NCI-H226 (cell line): ENCODE measurements around the gene C1orf52.

Experiments
- DNase-seq: peaks from one replicate; pipeline ENCODE4 v3.0.0-alpha.2; 2015

C1orf52 gene

DNA sequence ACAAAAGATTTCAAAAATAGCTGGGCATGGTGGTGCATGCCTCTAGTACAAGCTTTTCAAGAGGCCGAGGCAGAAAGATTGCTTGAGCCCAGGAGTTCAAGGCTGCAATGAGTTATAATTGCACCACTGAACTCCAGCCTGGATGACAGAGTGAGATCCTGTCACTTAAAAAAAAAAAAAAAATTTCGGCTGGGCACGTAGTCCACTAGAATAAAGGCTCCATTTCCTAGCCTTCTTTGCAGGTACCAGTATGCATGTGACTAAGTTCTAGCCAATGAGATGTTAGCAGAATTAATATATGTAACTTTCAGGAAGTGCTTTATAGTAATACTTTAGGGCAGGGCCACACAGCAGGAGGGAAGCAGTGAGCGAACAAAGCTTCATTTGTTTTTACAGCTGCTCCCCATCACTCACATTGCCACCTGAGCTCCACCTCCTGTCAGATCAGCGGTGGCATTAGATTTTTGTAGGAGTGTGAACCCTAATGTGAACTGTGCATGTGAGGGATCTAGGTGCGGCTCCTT, 29.8 kb downstream of the C1orf52 start:
- no peak for DNase-seq

DNA sequence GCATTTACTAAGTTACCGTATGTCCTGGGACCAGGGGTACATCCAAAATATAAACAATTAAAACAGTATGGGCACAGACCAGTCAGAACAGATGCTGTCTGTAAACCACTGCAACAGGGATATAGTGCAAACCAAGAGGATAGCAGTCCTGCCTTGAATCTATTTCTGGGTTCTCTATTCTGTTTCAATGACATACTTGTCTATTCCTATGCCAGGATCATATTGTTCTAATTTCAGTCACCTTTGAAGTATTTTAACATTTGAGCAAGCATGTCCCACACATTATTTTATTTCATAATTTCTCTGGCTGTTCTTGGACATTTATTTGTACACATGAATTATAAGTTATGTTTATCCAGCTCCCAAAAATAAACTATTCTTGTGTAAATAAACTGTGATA, 30.5 kb downstream of the C1orf52 start:
- DNase-seq: no peak

DNA sequence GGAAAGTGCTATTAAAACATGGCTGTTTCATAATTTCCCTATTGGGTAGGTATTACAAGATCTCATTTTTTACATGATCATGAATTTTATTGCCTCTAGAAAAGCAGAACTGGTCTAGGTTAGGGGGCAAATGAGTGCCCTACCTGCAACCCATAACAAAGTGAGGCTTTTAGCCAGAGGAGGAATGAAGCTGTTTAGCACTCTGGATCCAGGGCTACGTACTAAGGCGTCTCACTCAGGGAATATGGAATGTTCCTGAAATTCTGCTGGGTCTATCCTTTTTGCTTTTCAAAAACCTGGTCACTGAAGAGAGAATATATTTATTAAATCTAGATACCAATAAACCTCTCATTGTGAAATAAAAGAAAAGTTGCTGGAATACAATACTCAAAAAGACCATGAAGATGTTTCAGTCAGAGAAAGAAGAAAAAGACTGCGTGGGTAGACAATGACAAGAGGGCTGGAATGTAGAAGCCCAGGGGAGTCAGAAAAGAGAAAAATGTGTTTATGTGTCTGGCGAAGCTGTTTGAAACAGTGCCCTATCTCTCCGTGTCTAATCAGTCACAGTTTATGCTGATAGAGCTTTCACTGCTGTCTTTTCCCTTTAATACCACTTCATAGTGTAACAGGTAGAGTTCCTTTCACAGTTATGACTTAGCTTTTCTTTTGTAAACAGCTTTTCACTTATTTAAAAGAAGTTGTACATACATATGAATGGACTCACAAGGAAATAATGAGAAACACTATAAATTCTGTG, 33.7 kb downstream of the C1orf52 start:
- no peak for DNase-seq

DNA sequence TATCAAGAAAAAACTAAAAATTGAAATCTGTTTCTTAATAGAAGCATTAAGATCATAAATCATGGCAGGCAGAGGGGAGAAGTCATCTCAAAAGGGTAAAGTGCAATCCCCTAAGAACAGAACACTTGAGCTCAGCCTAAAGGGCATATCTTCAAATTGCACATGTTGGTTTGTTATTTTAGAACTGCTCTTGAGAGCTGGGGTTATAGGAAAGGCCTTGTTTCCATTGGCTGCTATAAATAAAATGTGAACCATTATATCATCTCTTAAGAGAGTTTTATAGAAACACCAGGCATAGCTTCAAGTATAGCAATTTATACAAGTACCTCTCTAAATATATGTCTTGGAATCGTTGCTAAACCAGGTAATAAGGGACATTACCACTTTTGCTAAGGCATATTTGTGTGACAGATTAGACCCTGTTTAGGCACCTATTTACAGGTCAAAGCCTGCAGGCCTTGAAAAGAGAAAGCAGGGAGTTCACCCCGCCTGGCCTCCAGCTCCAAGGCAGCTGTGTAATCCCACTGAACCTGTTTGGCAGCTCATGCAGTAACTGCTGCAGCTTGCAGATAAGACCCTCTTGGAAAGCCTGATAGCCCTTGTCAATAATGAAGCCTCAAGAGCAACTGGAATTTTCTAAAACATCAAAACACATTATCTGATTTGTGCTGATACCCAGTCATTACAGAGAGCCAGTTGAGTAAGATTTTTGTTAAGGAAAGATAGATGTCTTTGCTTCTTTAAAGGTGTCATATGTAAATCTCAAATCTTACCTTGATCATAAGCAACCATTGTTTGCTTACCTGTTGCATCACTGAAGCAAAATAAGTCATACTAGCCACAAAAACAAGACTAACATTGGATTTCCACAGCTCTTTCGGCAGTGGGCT, 34.5 kb downstream of the C1orf52 start:
- no peak for DNase-seq

DNA sequence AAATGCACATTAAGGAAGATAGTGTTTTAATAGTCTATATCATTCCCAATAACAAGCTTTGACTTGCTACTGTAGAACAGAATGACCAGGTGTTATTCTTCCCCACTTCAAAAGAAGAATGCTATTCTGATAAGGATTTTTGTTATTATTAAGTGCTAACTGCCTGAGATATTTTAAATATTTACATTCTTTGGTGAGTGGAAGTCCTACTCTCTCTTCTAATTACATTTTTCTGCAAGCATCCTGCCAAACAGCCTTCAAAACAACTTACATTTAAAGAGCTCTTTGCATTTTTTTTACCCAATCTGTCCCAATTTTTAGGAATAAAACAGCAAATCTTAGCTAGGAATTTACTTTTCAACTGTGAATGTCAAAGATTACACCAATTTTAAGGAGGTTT, 35.2 kb downstream of the C1orf52 start:
- no peak for DNase-seq

DNA sequence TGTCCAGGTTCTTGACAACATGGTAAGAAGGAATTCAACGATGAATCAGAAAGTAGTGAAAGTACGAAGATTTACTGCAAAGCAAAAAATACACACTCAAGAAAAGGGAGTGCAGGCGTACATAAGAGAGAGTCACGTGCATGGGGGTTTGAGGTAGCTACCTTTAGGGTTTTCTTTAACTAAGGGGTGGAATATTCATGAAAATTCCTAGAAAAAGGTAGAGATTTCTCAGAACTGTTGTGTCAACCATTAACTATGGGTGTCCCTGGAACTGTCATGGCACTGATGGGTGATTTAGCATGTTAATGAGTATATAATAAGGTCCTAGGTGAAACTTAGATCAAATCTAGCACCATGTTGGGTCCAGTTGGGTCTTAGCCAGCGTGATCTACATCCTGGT, 36.1 kb downstream of the C1orf52 start:
- DNase-seq: no peak

DNA sequence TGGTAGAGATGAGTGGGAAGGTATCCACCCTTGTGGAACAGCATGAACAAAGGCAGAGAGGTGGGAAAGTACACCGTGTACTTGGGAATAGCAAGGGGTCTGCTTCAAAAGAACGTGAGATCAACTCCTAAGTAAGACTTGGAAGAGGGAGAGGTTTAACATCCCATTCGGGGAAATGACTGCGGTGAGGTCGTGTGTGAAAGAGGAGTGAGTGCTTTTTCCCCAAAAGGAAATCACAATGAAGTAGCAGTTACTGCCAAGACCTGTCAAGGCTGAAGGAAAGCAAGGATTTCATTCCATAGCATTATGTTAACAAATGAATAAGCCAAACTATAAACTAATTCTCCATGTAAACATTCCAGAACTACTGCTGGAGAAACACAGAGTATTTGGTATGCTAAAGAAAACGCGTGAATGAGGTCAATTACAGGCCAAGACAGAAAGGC, 38.7 kb downstream of the C1orf52 start:
- DNase-seq: no peak

DNA sequence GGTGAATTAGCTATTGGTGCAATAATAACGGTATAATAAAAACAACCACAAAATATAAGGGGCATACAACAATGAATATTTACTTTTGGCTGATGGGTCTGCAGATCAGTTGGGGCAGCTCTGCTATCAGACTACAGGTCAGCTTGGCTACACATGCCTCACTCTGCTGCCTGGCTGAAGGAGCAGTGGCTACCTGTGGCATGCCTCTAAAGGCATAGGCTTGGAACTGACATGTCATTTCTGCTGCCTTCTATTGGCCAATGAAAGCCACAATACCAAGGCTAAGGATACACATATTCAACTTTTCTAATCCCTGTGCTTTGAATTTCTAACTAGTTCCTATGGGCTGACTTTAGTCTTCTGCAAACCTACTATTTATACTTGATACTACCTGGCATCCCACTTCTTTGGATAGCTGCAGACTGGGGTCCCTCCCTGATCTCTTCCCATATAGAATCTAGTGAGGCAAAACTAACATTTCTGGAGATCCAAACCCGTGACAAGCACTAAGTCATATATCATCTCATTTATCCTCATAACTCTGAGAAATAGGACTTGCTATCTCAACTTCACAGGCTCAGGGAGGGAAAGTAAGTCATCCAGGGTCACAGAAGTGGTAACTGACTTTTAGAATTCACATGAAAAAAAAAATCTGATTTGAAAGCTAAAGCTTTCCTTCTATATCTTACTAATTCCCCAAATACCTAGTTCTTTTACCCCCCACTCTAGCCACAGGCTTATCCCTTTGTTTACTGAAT, 39.4 kb downstream of the C1orf52 start:
- DNase-seq: no peak

DNA sequence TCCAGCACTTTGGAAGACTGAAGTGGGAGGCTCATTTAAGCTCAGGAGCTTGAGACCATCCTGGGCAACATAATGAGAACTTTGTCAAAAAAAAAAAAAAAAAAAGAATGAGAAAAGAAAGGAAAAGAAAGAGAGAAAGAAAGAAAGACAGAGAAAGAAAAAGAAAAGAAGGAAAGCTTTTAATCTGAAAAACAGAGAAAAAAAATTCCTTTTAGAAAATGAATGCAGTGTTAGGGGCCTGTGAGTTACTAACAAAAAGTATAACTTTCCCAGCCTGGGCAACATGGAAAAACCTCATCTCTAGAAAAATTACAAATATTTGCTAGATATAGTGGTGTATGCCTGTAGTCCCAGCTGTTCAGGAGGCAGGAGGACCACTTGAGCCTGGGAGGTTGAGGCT, 42.8 kb downstream of the C1orf52 start:
- no peak for DNase-seq

DNA sequence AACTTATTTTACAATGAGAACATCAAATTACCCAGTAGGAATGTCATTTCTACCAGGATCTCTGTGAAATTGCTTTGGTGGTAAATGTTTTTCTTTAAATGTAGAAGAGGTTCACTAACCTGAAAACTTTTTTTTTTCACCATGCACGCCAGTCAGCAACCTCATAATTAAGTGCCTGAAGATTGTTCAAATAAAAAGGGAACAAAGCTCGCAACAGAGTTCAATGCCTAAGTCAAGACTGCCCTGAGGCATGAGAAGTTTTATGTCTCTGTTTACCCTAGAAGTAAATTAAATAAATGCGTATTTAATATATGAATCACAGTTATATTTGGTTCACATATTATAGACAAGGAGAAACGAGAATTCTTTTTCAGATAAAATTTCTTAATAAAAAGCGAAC, 44.8 kb downstream of the C1orf52 start:
- no peak for DNase-seq

DNA sequence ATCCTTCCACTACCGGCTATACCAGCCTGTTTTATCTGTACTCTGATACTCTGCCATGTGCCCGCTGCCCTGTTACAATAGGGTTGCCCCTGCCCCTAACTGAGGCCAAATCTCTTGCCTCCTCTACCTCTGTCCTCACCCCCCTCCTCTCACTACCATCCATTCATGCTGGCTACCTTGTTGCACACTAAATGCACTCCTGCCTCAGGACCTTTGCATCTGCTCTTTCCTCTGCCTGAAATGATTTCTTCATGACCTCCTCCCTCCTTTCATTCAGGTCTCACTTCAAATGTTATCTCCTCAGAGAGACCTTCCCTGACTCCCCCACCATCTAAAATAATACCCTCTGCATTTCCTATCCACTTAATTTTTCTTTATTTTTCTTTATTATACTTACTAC, 51.0 kb downstream of the C1orf52 start:
- no peak for DNase-seq

DNA sequence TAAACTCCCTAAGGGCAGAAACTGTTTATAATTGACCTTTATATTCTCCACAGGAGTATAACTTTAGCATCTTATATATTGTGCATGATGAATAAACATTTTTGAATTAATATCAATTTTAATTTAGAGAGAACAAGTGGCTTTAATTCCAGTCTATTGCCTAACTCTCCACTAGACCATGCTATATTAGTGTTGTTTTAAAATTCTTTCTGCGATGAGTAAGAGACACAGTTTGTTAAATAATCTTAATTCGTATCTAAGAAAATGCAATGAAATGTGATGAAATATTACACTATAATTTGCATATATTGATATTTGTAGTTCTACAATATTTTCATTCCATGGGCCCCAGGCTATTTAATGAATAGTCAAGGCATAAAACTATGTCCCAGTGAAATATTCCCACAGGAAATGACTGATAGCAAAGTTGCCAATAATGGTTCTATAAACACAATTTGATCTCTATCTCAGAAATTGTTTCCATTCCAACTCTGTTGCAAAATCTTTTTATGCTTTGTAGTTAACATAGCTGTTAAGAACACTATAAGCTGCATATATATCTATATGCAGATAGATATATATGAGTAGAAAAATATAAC, 55.8 kb downstream of the C1orf52 start:
- no peak for DNase-seq

DNA sequence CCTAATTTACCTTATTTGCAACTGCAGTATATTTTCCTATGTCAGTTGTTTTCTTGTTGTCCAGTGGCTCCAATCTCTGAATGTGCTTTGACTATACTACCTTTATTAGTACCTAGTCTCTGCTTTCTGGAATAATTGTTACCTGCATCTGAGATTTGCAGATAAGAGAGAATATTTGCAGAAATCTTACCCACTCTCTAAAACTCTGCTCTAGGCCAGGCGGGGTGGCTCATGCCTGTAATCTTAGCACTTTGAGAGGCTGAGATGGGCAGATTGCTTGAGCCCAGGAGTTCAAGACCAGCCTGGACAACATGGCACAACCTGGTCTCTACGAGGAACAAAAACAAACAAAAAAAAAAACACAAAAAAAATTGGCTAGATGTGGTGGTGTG, 56.6 kb downstream of the C1orf52 start:
- DNase-seq: no peak

DNA sequence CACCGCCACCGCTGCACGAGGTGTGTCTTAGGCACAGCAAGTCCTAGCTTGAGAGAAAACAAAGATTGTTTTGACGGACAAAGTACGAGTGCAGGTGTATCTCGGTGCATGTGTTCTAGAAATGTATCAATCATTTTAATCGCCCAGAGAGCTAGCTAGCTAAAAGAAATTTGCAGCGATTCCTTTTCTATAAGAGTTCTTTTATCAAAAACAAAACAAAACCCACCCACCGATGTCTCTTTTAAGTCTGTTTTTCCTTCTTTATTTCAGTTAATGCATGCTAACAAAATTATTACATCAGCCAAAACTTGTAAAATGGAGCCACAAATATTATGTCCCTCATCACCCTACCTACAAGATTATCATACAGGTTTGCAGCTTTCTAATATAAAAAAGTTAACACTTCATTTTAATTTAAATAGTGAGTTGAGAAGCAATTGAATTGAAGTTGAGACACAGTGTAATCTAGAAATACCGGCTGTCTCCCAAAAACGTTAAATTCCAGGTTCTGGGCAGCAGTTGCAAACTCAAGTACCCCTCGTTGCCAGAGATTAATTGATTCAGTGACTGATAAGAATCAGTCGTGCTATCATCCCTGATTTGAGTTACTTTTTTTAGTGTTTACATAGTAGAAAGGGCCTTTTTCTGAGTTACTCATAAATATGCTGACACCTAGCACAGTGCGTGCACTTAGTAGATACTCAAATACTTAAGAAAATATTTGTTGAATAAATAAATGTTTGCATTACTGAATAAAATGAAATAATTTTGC, 57.2 kb downstream of the C1orf52 start:
- DNase-seq: no peak

DNA sequence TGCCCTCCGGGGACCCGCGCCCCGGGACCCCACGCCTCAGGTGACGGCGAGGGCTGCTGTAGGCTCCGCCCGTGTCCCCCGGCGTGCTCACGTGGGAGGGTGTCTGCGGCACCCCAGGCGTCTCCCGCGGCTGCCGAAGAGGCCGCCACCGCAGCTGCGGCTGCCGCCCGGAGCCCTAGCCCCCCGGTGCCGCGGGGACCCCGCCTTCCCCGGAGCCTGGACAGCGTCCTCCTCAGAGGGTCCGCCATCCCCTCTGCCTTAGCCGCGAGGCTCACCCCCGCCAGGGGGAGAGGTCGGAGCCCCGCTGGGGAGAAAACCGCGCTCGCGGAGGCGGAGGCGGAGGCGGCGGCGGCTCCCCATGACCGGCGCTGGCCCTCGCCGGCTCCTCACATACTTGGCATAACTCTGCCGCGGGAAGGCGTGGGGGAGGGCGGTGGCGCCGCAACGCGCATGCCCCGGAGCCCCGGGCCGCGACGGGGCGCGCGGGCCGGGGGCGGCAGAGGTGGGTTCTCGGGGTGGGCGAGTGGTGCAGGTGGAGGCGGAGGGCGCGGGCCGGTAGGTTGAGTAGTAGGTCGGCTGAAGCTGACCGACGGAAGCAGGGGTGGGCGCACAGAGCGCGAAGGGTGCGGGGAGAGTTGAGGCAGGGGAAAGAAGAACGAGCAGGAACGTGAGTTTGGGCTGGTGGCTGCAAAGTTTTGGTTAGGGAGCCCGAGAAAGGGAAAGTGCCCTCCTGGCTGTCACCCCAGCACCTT, 57.9 kb downstream of the C1orf52 start:
- peak; percentile 77 for DNase-seq

DNA sequence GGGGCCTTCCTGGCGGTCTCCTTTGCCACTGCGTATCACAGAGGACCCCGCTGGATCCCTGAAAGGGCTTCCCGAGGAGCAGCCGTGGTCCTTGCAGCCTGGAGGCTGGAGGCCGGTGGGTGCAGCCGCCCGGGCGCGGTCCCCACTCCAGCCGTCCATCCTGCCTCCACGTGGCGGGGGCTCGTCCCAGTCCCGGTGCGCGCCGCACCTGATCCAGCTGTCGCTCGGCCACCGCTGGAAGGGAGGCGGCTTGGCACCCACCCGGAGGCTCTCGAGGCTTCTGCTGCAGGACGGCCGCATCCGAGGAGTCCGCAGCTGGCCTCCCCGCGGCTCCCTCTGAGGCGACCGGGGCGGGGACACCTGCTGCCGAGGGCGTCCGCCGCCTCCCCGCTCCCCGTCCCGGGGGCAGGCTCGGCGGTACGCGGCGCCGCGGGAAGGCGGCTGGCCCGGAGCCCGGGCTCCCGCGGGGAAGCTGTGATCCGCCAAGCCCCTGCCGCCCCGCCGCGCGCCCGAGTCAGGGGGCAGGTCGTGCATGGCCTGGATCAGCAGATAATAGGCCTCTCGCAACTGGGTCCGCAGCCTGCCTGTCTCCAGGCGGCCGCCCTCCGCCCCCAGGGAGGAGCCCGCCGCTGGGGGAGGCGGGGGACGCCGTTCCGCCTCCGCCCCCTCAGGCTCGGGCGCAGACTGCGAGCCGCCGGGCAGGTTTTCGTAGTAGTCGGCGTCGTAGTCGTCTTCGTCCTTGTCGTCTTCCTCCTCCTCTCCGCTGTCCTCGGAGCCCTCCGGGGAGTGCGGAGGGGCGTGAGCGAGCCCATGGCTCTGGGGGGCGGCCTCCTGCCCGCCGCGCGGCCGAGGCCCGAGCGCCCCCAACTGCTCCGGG, 58.8 kb downstream of the C1orf52 start, which contains the start of gene SYDE2:
Gene SYDE2, minus strand, starts transcription at position 554 of the 877 bp plus-strand sequence. Its CDS starts 20 bp downstream, at position 534.
- DNase-seq: peak; percentile 77
